HG02885 (cell line): ENCODE data around the gene EHF.
"Not testable (repeated sequence)": the region's sequence is repeated elsewhere in the genome, so short reads cannot be mapped to it uniquely, and the experiment has no call there.

ENCODE experiments used
- ATAC-seq: cut with Tn5 transposase; IDR thresholded peaks from one replicate; pipeline ENCODE4 v1.9.1; 2021; ENCODE audit warnings: mild to moderate bottlenecking; ENCODE audit not compliant: unreplicated experiment, poor library complexity

Gene EHF

GRCh38 chr11:34620820-34621792, at the start of gene EHF:
Gene EHF (plus strand): TSS chr11:34621093. CDS start chr11:34642631, 21,538 bp downstream.
- ATAC-seq = no peak

GRCh38 chr11:34573537-34573936, 47.4 kb upstream of the EHF start:
- no peak for ATAC-seq

GRCh38 chr11:34575261-34575660, 45.6 kb upstream of the EHF start:
- ATAC-seq = no peak

- ATAC-seq = no peak
Measured at GRCh38 chr11:34575671-34576070, 45.2 kb upstream of the EHF start.

- ATAC-seq = no peak
Measured at GRCh38 chr11:34576331-34576730, 44.6 kb upstream of the EHF start.

GRCh38 chr11:34583818-34584217, 37.1 kb upstream of the EHF start:
- ATAC-seq = no peak

- ATAC-seq = no peak
Measured at GRCh38 chr11:34585304-34585734, 35.6 kb upstream of the EHF start.

GRCh38 chr11:34585735-34586487, 35.0 kb upstream of the EHF start:
- ATAC-seq = peak; percentile 84

GRCh38 chr11:34586488-34587281, 34.2 kb upstream of the EHF start:
- ATAC-seq = no peak

- ATAC-seq = no peak
Measured at GRCh38 chr11:34587282-34587677, 33.6 kb upstream of the EHF start.

GRCh38 chr11:34588023-34588422, 32.9 kb upstream of the EHF start:
- ATAC-seq = no peak

- ATAC-seq = no peak
Measured at GRCh38 chr11:34588701-34589100, 32.2 kb upstream of the EHF start.

- not testable (repeated sequence) for ATAC-seq
Measured at GRCh38 chr11:34589177-34589576, 31.7 kb upstream of the EHF start.

- no peak for ATAC-seq
Measured at GRCh38 chr11:34593085-34593484, 27.8 kb upstream of the EHF start.

- ATAC-seq = no peak
Measured at GRCh38 chr11:34594603-34595002, 26.3 kb upstream of the EHF start.

- no peak for ATAC-seq
Measured at GRCh38 chr11:34595391-34595790, 25.5 kb upstream of the EHF start.

- no peak for ATAC-seq
Measured at GRCh38 chr11:34595960-34596644, 24.8 kb upstream of the EHF start.

GRCh38 chr11:34599406-34599945, 21.4 kb upstream of the EHF start:
- ATAC-seq = no peak

- ATAC-seq = no peak
Measured at GRCh38 chr11:34600339-34601084, 20.4 kb upstream of the EHF start.
